IMR-90 (cell line): Measurements from ENCODE around the gene UST. TPM values are rescaled to one million over a fixed set of nuclear protein-coding genes. Genes with fewer than 3 reads are reported as not detected.

ENCODE experiments used
- ATAC-seq: fragments of 200-7000 bp; cut with Tn5 transposase; 2 replicates; pipeline ENCODE4 v1.9.1; 2020; ENCODE audit warnings: low read depth, mild to moderate bottlenecking, moderate library complexity
- BruUV-seq: library from RNA; stranded (reverse); fragments of 400-500 nt; replicated peaks from 2 replicates; lab custom pipeline; 2021; lab: Mats Ljungman, UMichigan
- CTCF ChIA-PET: fragments of 300-600 bp; formaldehyde crosslinking; extraction: SDS; loops from one replicate; lab custom pipeline; 2021; ENCODE audit warnings: antibody characterized with exemption; lab: Yijun Ruan, JAX
- POLR2A ChIA-PET: fragments of 300-600 bp; sonication (Branson Sonifier 250); formaldehyde crosslinking; loops from one replicate; lab custom pipeline; 2022; ENCODE audit warnings: antibody characterized with exemption; ENCODE audit not compliant: unreplicated experiment; lab: Charles Lee
- DNase-seq: peaks from one replicate; pipeline ENCODE4 v3.0.0; 2013
- H2AFZ ChIP-seq: replicated peaks from 2 replicates; pipeline ENCODE3; 2013; ENCODE audit warnings: low read length, mild to moderate bottlenecking; ENCODE audit not compliant: poor library complexity
- H2AK5ac ChIP-seq: 2 replicates; pipeline ENCODE4 v1.6.1; 2013; ENCODE audit warnings: low read depth, low read length, inconsistent platforms
- H2AK9ac ChIP-seq: replicated peaks from 2 replicates; pipeline ENCODE3; 2013; ENCODE audit warnings: mild to moderate bottlenecking, low read depth, low read length, moderate library complexity; ENCODE audit not compliant: poor library complexity
- H2BK120ac ChIP-seq: 2 replicates; pipeline ENCODE4 v1.6.1; 2013; ENCODE audit warnings: low read depth, low read length, inconsistent platforms
- H2BK15ac ChIP-seq: 3 replicates; pipeline ENCODE4 v1.6.1; 2013; ENCODE audit warnings: low read depth, low read length, inconsistent platforms
- H2BK20ac ChIP-seq: 2 replicates; pipeline ENCODE4 v1.6.1; 2013; ENCODE audit warnings: low read depth, mild to moderate bottlenecking, inconsistent platforms, low read length, moderate library complexity
- H2BK5ac ChIP-seq: 2 replicates; pipeline ENCODE4 v1.6.1; 2013; ENCODE audit warnings: mild to moderate bottlenecking, low read depth, low read length, inconsistent platforms; ENCODE audit not compliant: poor library complexity, severe bottlenecking
- H3K14ac ChIP-seq: replicated peaks from 2 replicates; pipeline ENCODE4 v1.6.1; 2013; ENCODE audit warnings: low read depth, low read length, inconsistent platforms
- H3K18ac ChIP-seq: 2 replicates; pipeline ENCODE4 v1.6.1; 2013; ENCODE audit warnings: low read depth, low read length, control low read depth
- H3K23ac ChIP-seq: 2 replicates; pipeline ENCODE4 v1.6.1; 2013; ENCODE audit warnings: low read depth, low read length, inconsistent platforms
- H3K27ac ChIP-seq: 2 replicates; pipeline ENCODE4 v1.5.1; 2013; ENCODE audit warnings: mild to moderate bottlenecking, control low read depth, low read length; ENCODE audit not compliant: insufficient read depth
- H3K27me3 ChIP-seq: 2 replicates; pipeline ENCODE4 v1.6.1; 2013; ENCODE audit warnings: low read length; ENCODE audit not compliant: control insufficient read depth, insufficient read depth
- H3K36me3 ChIP-seq: 2 replicates; pipeline ENCODE4 v1.6.1; 2013; ENCODE audit warnings: low read length, mixed read lengths; ENCODE audit not compliant: control insufficient read depth, insufficient read depth
- H3K4ac ChIP-seq: 2 replicates; pipeline ENCODE4 v1.6.1; 2013; ENCODE audit warnings: low read depth, low read length, inconsistent platforms
- H3K4me1 ChIP-seq: 2 replicates; pipeline ENCODE4 v1.6.1; 2013; ENCODE audit warnings: low read length, mixed read lengths; ENCODE audit not compliant: control insufficient read depth, insufficient read depth
- H3K4me2 ChIP-seq: 2 replicates; pipeline ENCODE4 v1.6.1; 2013; ENCODE audit warnings: low read depth, mild to moderate bottlenecking, control low read depth, low read length, moderate library complexity
- H3K4me3 ChIP-seq: 2 replicates; pipeline ENCODE4 v1.5.1; 2013; ENCODE audit warnings: low read depth, mild to moderate bottlenecking, control low read depth, low read length, moderate library complexity; ENCODE audit not compliant: insufficient read depth
- H3K56ac ChIP-seq: 2 replicates; pipeline ENCODE4 v1.6.1; 2013; ENCODE audit warnings: low read length, inconsistent platforms; ENCODE audit not compliant: insufficient read depth; ENCODE audit errors: extremely low read depth
- H3K79me1 ChIP-seq, 2 experiments: 2 replicates each; pipeline ENCODE4 v1.6.1; 2013; ENCODE audit warnings: low read length in 2 of 2, inconsistent platforms in 1 of 2, low read depth in 1 of 2
- H3K9ac ChIP-seq: 2 replicates; pipeline ENCODE4 v1.6.1; 2013; ENCODE audit warnings: low read depth, low read length, control low read depth
- H3K9me1 ChIP-seq: 2 replicates; pipeline ENCODE4 v1.6.1; 2013; ENCODE audit warnings: low read length, inconsistent platforms; ENCODE audit not compliant: insufficient read depth
- H3K9me3 ChIP-seq: 2 replicates; pipeline ENCODE4 v1.6.1; 2013; ENCODE audit warnings: low read length; ENCODE audit not compliant: control insufficient read depth, insufficient read depth
- H4K20me1 ChIP-seq: 2 replicates; pipeline ENCODE4 v1.6.1; 2013; ENCODE audit warnings: low read length, inconsistent platforms; ENCODE audit not compliant: insufficient read depth
- H4K5ac ChIP-seq: 2 replicates; pipeline ENCODE4 v1.6.1; 2013; ENCODE audit warnings: mild to moderate bottlenecking, low read depth, low read length, control low read depth
- H4K8ac ChIP-seq, 2 experiments: 2 replicates each; pipeline ENCODE4 v1.6.1; 2013; ENCODE audit warnings: low read depth in 2 of 2, low read length in 2 of 2, control low read depth in 1 of 2, inconsistent platforms in 1 of 2
- H4K91ac ChIP-seq: 2 replicates; pipeline ENCODE4 v1.6.1; 2013; ENCODE audit warnings: low read depth, low read length, inconsistent platforms; ENCODE audit not compliant: insufficient read depth
- BHLHE40 ChIP-seq: fragments of 150-350 bp; IDR thresholded peaks from 2 replicates; pipeline ENCODE4 v1.6.1; 2016; ENCODE audit warnings: mild to moderate bottlenecking, low read depth, low read length
- CEBPB ChIP-seq: IDR thresholded peaks from 2 replicates; pipeline ENCODE4 v1.6.1; 2012; ENCODE audit warnings: low read depth, low read length, improper control_type of control experiment
- CHD1 ChIP-seq: IDR thresholded peaks from 2 replicates; pipeline ENCODE4 v1.6.1; 2012; ENCODE audit warnings: low read depth, low read length, improper control_type of control experiment
- CTCF ChIP-seq: conservative IDR thresholded peaks from 2 replicates; pipeline ENCODE4 v1.5.1; 2012; ENCODE audit warnings: mild to moderate bottlenecking, low read depth, low read length, improper control_type of control experiment
- ELK1 ChIP-seq: fragments of 150-350 bp; IDR thresholded peaks from 2 replicates; pipeline ENCODE4 v1.6.1; 2016; ENCODE audit warnings: low read depth, mild to moderate bottlenecking, low read length, moderate library complexity, borderline replicate concordance
- FOS ChIP-seq: fragments of 150-350 bp; IDR thresholded peaks from 2 replicates; pipeline ENCODE4 v1.6.1; 2016; ENCODE audit warnings: low read depth, low read length
- MAFK ChIP-seq: IDR thresholded peaks from 2 replicates; pipeline ENCODE4 v1.6.1; 2012; ENCODE audit warnings: low read depth, low read length, improper control_type of control experiment
- MAZ ChIP-seq: IDR thresholded peaks from 2 replicates; pipeline ENCODE4 v1.6.1; 2012; ENCODE audit warnings: low read depth, mild to moderate bottlenecking, low read length, improper control_type of control experiment, moderate library complexity, borderline replicate concordance
- POLR2A ChIP-seq: IDR thresholded peaks from 2 replicates; pipeline ENCODE4 v1.6.1; 2012; ENCODE audit warnings: mild to moderate bottlenecking, low read depth, low read length
- RAD21 ChIP-seq: IDR thresholded peaks from 2 replicates; pipeline ENCODE4 v1.6.1; 2012; ENCODE audit warnings: low read length, improper control_type of control experiment
- RCOR1 ChIP-seq: IDR thresholded peaks from 2 replicates; pipeline ENCODE4 v1.6.1; 2012; ENCODE audit warnings: mild to moderate bottlenecking, low read length, improper control_type of control experiment; ENCODE audit not compliant: insufficient replicate concordance
- RFX5 ChIP-seq: IDR thresholded peaks from 2 replicates; pipeline ENCODE4 v1.8.0; 2012; ENCODE audit warnings: low read depth, mild to moderate bottlenecking, low read length, moderate library complexity
- USF2 ChIP-seq: fragments of 150-350 bp; IDR thresholded peaks from 2 replicates; pipeline ENCODE4 v1.6.1; 2017; ENCODE audit warnings: mild to moderate bottlenecking, antibody characterized with exemption, low read length, low read depth
- WGBS, 2 experiments: methylation state at CpG; one replicate each; pipeline versions ENCODE4 v1.1.5 to v1.1.7; 2013; ENCODE audit warnings: missing lambda C conversion rate in 2 of 2; ENCODE audit not compliant: insufficient read length in 1 of 2; ENCODE audit errors: extremely low coverage in 2 of 2; 5-methylcytosine and 5-hydroxymethylcytosine counted together
- dilution Hi-C: fragments of 300-500 bp; cut with HindIII; formaldehyde crosslinking; loops from one replicate; pipeline ENCODE4 v1.14.3; 2018; ENCODE audit warnings: low sequenced_read_pairs; ENCODE audit not compliant: unreplicated experiment
- in situ Hi-C: fragments of 300-500 bp; cut with MboI; formaldehyde crosslinking; loops from 3 replicates; pipeline ENCODE4 v1.14.3; 2019; ENCODE audit warnings: low sequenced_read_pairs, inconsistent platforms, mixed read lengths
- intact Hi-C: fragments of 100-400 bp; cut with micrococcal nuclease; formaldehyde crosslinking; loops from 2 replicates; pipeline ENCODE4 v1.10.0; 2022
- polyA plus RNA-seq, 3 experiments: library from polyadenylated mRNA; depleted of rRNA; stranded (reverse); fragments of >200 nt; gene quantifications; 2 replicates each; pipeline ENCODE4 v1.2.3, GENCODE V29; 2012; ENCODE audit warnings: low replicate concordance in 1 of 3
- total RNA-seq: library from RNA; depleted of rRNA; stranded (reverse); fragments of >200 nt; gene quantifications from 2 replicates; pipeline ENCODE4 v1.2.3, GENCODE V29; 2012

The UST gene
- total and polyA plus RNA-seq, 2 of the 4 experiments (the other 2 are of a cell fraction) = 7.7 to 13.8 TPM

GRCh38 chr6:149090937-149091336 lies 344.1 kb downstream of the UST start:
- H3K23ac ChIP-seq = no peak overlapping the region
- H3K36me3 ChIP-seq = no peaks in the 10 kb centered on the region
- H3K4me1 ChIP-seq = peaks cover 12% of the 10 kb centered on the region
- H3K18ac ChIP-seq = no peak overlapping the region
- H4K91ac ChIP-seq = no peak overlapping the region
- H3K27ac ChIP-seq = no peak overlapping the region
- H2AFZ ChIP-seq = no peak overlapping the region
- no peak overlapping the region for H3K14ac ChIP-seq
- H2BK120ac ChIP-seq = no peak overlapping the region
- ChIA-PET POLR2A (no interaction called here), CTCF (interaction anchor here (0.7 to 1.0 kb wide), 2 partner anchors 9 to 341 kb away, joined by 3 read pairs; no protein-coding TSS in a partner anchor)
- H2BK20ac ChIP-seq = no peak overlapping the region
- dilution Hi-C loops (no loop called here), in situ Hi-C loops (no loop called here), intact Hi-C loops (no loop called here)
- H2AK9ac ChIP-seq = no peak overlapping the region
- ATAC-seq (no peak), DNase-seq (no peak)
- H3K4me3 ChIP-seq = no peak overlapping the region
- no peak overlapping the region for H3K4ac ChIP-seq
- H3K4me2 ChIP-seq = no peak overlapping the region
- peaks cover 24% of the 10 kb centered on the region for H3K27me3 ChIP-seq
- no peak overlapping the region for H2AK5ac ChIP-seq
- no peaks in the 10 kb centered on the region for H3K79me1 ChIP-seq
- H3K56ac ChIP-seq = no peak overlapping the region
- H2BK15ac ChIP-seq = no peak overlapping the region
- no peak overlapping the region for H4K5ac ChIP-seq
- no peaks in the 10 kb centered on the region for H3K9me3 ChIP-seq
- no peak overlapping the region for H4K8ac ChIP-seq
- no TSS peak for BruUV-seq
- WGBS, 2 experiments = no CpG with 5 or more reads among the region's 4 CpGs
- no peak overlapping the region for H2BK5ac ChIP-seq
- peaks cover 5% of the 10 kb centered on the region; the same call in 1 of the 2 replicates for H3K9me1 ChIP-seq
- no peak for TF ChIP-seq ELK1
- TF ChIP-seq USF2 = no peak
- TF ChIP-seq CEBPB = no peak
- no peak for TF ChIP-seq RAD21
- TF ChIP-seq CHD1 = no peak
- no peak for TF ChIP-seq RFX5
- no peak for TF ChIP-seq FOS
- TF ChIP-seq POLR2A = no peak
- no peak for TF ChIP-seq RCOR1
- no peak for TF ChIP-seq CTCF
- no peak for TF ChIP-seq MAZ
- no peak for TF ChIP-seq MAFK
- TF ChIP-seq BHLHE40 = no peak
- no peak overlapping the region for H3K9ac ChIP-seq
- H4K20me1 ChIP-seq = peaks cover 8% of the 10 kb centered on the region; the same call in 1 of the 2 replicates
